MM.1S (cell line): Measurements from ENCODE around the gene KCNJ15.

Source experiments
- DNase-seq: peaks from one replicate; pipeline ENCODE4 v3.0.0-alpha.2; 2015
- H2AFZ ChIP-seq: fragments of 300-600 bp; sonication (generic); 2 replicates; pipeline ENCODE4 v1.6.0; 2016; ENCODE audit warnings: antibody characterized with exemption, low read length
- H3F3A ChIP-seq: fragments of 300-600 bp; sonication (generic); 2 replicates; pipeline ENCODE4 v1.6.1; 2016; ENCODE audit warnings: mild to moderate bottlenecking, antibody characterized with exemption, low read length, moderate library complexity, mixed read lengths; ENCODE audit not compliant: insufficient read depth
- H3K27ac ChIP-seq: fragments of 300-600 bp; sonication (generic); 2 replicates; pipeline ENCODE4 v1.5.1; 2016; ENCODE audit warnings: mild to moderate bottlenecking, low read length
- H3K27me3 ChIP-seq: fragments of 300-600 bp; sonication (generic); replicated peaks from 2 replicates; pipeline ENCODE4 v1.6.0; 2016; ENCODE audit warnings: low read length; ENCODE audit not compliant: insufficient read depth
- H3K36me3 ChIP-seq: fragments of 300-600 bp; sonication (generic); replicated peaks from 2 replicates; pipeline ENCODE4 v1.6.1; 2016; ENCODE audit warnings: mild to moderate bottlenecking, low read length, mixed read lengths; ENCODE audit not compliant: insufficient read depth
- H3K4me1 ChIP-seq: fragments of 300-600 bp; sonication (generic); 2 replicates; pipeline ENCODE4 v1.6.1; 2016; ENCODE audit warnings: low read length, mixed read lengths
- H3K4me2 ChIP-seq: fragments of 300-600 bp; sonication (generic); 2 replicates; pipeline ENCODE4 v1.6.0; 2016; ENCODE audit warnings: low read depth, low read length
- H3K4me3 ChIP-seq: fragments of 300-600 bp; sonication (generic); 2 replicates; pipeline ENCODE4 v1.5.1; 2016; ENCODE audit warnings: low read length, mixed read lengths
- H3K79me2 ChIP-seq: fragments of 300-600 bp; sonication (generic); 2 replicates; pipeline ENCODE4 v1.6.1; 2016; ENCODE audit warnings: mixed run types, low read length, mixed read lengths
- H3K9ac ChIP-seq: fragments of 300-600 bp; sonication (generic); 2 replicates; pipeline ENCODE4 v1.6.1; 2016; ENCODE audit warnings: low read length, mixed read lengths
- H3K9me2 ChIP-seq: fragments of 300-600 bp; sonication (generic); replicated peaks from 2 replicates; pipeline ENCODE4 v1.6.1; 2016; ENCODE audit warnings: mild to moderate bottlenecking, low read length, mixed read lengths; ENCODE audit not compliant: insufficient read depth
- H3K9me3 ChIP-seq: fragments of 300-600 bp; sonication (generic); replicated peaks from 2 replicates; pipeline ENCODE4 v1.6.1; 2016; ENCODE audit warnings: mild to moderate bottlenecking, low read length, mixed read lengths; ENCODE audit not compliant: insufficient read depth
- H4K20me1 ChIP-seq: fragments of 300-600 bp; sonication (generic); 2 replicates; pipeline ENCODE4 v1.6.1; 2016; ENCODE audit warnings: mild to moderate bottlenecking, low read length, moderate library complexity, mixed read lengths; ENCODE audit not compliant: insufficient read depth
- EZH2 ChIP-seq: fragments of 300-600 bp; sonication (generic); optimal IDR thresholded peaks from 2 replicates; pipeline ENCODE3; 2017; ENCODE audit warnings: low read depth, mild to moderate bottlenecking, antibody characterized with exemption, low read length, mixed read lengths
- EZH2phosphoT487 ChIP-seq: fragments of 300-600 bp; sonication (generic); IDR thresholded peaks from 2 replicates; pipeline ENCODE4 v1.6.1; 2018; ENCODE audit warnings: antibody characterized with exemption, low read length
- TF ChIP-seq, protein P1 (sequence below): fragments of 300-600 bp; sonication (generic); IDR thresholded peaks from 2 replicates; pipeline ENCODE4 v1.5.1; 2016; ENCODE audit warnings: antibody characterized with exemption, low read length, mixed read lengths

The KCNJ15 gene

GRCh38 chr21:38247738-38248510, 8.9 kb upstream of the KCNJ15 start:
- H3K9me3 ChIP-seq: no peaks in the 10 kb centered on the region
- no peak overlapping the region for H3K9ac ChIP-seq
- no peak overlapping the region for H3K4me3 ChIP-seq
- H3K27ac ChIP-seq: no peak overlapping the region
- H3K27me3 ChIP-seq: no peaks in the 10 kb centered on the region
- H4K20me1 ChIP-seq: no peaks in the 10 kb centered on the region
- H3K9me2 ChIP-seq: no peaks in the 10 kb centered on the region
- no peaks in the 10 kb centered on the region for H3K36me3 ChIP-seq
- no peak for DNase-seq
- H2AFZ ChIP-seq: no peak overlapping the region
- no peak for TF ChIP-seq EZH2
- no peak for TF ChIP-seq EZH2phosphoT487
- TF ChIP-seq, protein P1, sequence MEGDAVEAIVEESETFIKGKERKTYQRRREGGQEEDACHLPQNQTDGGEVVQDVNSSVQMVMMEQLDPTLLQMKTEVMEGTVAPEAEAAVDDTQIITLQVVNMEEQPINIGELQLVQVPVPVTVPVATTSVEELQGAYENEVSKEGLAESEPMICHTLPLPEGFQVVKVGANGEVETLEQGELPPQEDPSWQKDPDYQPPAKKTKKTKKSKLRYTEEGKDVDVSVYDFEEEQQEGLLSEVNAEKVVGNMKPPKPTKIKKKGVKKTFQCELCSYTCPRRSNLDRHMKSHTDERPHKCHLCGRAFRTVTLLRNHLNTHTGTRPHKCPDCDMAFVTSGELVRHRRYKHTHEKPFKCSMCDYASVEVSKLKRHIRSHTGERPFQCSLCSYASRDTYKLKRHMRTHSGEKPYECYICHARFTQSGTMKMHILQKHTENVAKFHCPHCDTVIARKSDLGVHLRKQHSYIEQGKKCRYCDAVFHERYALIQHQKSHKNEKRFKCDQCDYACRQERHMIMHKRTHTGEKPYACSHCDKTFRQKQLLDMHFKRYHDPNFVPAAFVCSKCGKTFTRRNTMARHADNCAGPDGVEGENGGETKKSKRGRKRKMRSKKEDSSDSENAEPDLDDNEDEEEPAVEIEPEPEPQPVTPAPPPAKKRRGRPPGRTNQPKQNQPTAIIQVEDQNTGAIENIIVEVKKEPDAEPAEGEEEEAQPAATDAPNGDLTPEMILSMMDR: no peak
- peaks cover 17% of the 10 kb centered on the region for H3F3A ChIP-seq
- H3K4me2 ChIP-seq: no peak overlapping the region
- H3K4me1 ChIP-seq: peaks cover 17% of the 10 kb centered on the region
- no peaks in the 10 kb centered on the region for H3K79me2 ChIP-seq

DNA sequence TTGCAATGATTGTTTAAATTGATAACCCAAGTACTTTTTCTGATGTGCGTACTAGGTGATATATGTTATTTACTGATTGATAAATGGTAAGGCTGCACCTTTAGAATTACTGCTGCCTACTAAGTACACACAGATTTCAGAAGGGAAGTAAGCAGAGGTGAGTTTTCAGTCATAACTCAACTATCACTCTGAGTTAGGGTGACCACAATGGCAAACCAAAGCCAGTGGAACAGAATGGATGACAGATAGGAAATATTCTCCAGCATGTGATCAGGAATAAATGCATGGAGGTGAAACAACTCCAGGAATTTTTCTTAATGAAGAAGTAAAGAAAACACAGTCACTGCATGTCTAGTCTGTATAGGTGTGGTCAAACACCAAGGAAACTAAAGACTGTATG, 7.5 kb upstream of the KCNJ15 start:
- Histone ChIP-seq H3K4me2 (no peak overlapping the region), H2AFZ (no peak overlapping the region), H4K20me1 (no peaks in the 10 kb centered on the region), H3K9me2 (no peaks in the 10 kb centered on the region), H3K36me3 (no peaks in the 10 kb centered on the region), H3F3A (peaks cover 9% of the 10 kb centered on the region), H3K27ac (no peak overlapping the region), H3K4me1 (peaks cover 15% of the 10 kb centered on the region), H3K27me3 (no peaks in the 10 kb centered on the region), H3K9me3 (no peaks in the 10 kb centered on the region), H3K79me2 (no peaks in the 10 kb centered on the region), H3K9ac (no peak overlapping the region), H3K4me3 (no peak overlapping the region)
- DNase-seq: no peak
- TF ChIP-seq EZH2phosphoT487 (no peak), EZH2 (no peak)
- TF ChIP-seq, protein P1: no peak

- DNase-seq: no peak
- H3K27ac ChIP-seq: no peak overlapping the region
- H3K36me3 ChIP-seq: no peaks in the 10 kb centered on the region
- no peaks in the 10 kb centered on the region for H3K9me2 ChIP-seq
- no peaks in the 10 kb centered on the region for H3K79me2 ChIP-seq
- no peak overlapping the region for H3K9ac ChIP-seq
- no peak overlapping the region for H2AFZ ChIP-seq
- H3K4me3 ChIP-seq: no peak overlapping the region
- no peaks in the 10 kb centered on the region for H4K20me1 ChIP-seq
- H3K4me1 ChIP-seq: peaks cover 9% of the 10 kb centered on the region
- no peak for TF ChIP-seq EZH2
- TF ChIP-seq EZH2phosphoT487: no peak
- TF ChIP-seq, protein P1: no peak
- no peaks in the 10 kb centered on the region for H3K9me3 ChIP-seq
- H3K4me2 ChIP-seq: no peak overlapping the region
- H3F3A ChIP-seq: peaks cover 4% of the 10 kb centered on the region; the same call in 1 of the 2 replicates
- H3K27me3 ChIP-seq: no peaks in the 10 kb centered on the region
Measured at GRCh38 chr21:38249696-38250278, 7.0 kb upstream of the KCNJ15 start.
